ENCODE data around the gene KCNJ5. TPM values are rescaled to one million over a fixed set of nuclear protein-coding genes. Genes with fewer than 3 reads are reported as not detected.

The KCNJ5 gene
- total and polyA plus RNA-seq, 10 of the 15 experiments (the other 5 are each of a cell fraction or from before 2014, with no cell fraction given), result 0.03 TPM; not detected in 8

DNA sequence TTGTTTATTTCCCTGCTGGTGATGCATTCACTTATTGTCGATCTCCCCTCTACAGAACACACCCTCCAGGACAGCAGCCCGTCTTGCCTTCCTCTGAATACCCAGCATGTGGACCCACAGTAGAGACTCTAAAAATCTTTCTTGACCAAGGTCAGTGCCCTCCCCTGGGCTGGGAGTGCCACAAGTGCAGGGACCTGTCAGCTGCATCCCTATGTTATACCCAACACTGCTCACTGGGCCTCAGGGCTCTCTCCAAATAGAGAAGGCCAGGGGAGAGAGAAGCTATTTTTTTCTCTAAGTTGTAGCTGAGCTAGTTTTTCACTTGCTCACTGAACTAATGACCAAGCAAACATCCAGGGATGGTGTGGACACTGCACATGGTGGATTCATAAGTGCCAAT lies 33.8 kb upstream of the KCNJ5 start (continued):
- TF ChIP-seq SUZ12 (IDR thresholded peaks at IDR 0.05; ENCODE audit: unreplicated experiment), result no peak
- no peak for TF ChIP-seq EGR1 (IDR thresholded peaks at IDR 0.05; ENCODE audit: borderline replicate concordance in 1 of 2, low read depth in 2 of 2, low read length in 2 of 2)

GRCh38 chr11:128859563-128860441 lies 31.4 kb upstream of the KCNJ5 start:
- FAIRE-seq, result no peak
- no TSS peak for BruUV-seq (replicated peaks)
- peak; percentile 99 for ATAC-seq
- Histone ChIP-seq H3K27ac (ENCODE audit: control insufficient read depth, insufficient read depth) (no peak overlapping the region), H4K20me1 (ENCODE audit: control insufficient read depth, insufficient read depth) (no peaks in the 10 kb centered on the region), H2AFZ (ENCODE audit: control insufficient read depth, low read depth, low read length) (no peak overlapping the region), H3K9me3 (replicated peaks; ENCODE audit: control insufficient read depth, insufficient read depth, low read length) (no peaks in the 10 kb centered on the region), H3K9ac (ENCODE audit: control insufficient read depth, insufficient read depth, low read length) (no peak overlapping the region), H3K4me2 (ENCODE audit: control insufficient read depth, insufficient read depth) (no peak overlapping the region), H3K36me3 (ENCODE audit: control insufficient read depth in 2 of 2, insufficient read depth in 2 of 2, low read length in 1 of 2) (no peaks in the 10 kb centered on the region), H3K4me1 (ENCODE audit: control insufficient read depth, insufficient read depth, low read length) (no peaks in the 10 kb centered on the region), H3K79me2 (ENCODE audit: control insufficient read depth, insufficient read depth, low read length) (no peaks in the 10 kb centered on the region), H3K4me3 (no peak overlapping the region), H3K27me3 (replicated peaks in 1 of 2; ENCODE audit: control insufficient read depth in 2 of 2, insufficient read depth in 2 of 2, low read length in 1 of 2) (peaks cover 0 to 2% of the 10 kb centered on the region in 2 experiments; a peak in 1 of 4 replicates)
- intact Hi-C loops (cut with micrococcal nuclease; ENCODE audit: unreplicated experiment) (loop anchor here (1.0 kb wide), 2 partner anchors 688 to 829 kb away; no protein-coding TSS in a partner anchor), in situ Hi-C loops (cut with MboI) (loop anchor here (5.0 to 10.0 kb wide), 2 partner anchors 693 to 835 kb away; no protein-coding TSS in a partner anchor)
- DNase-seq (ENCODE audit: low read depth, low spot score), result no peak
- ChIA-PET SMC1A (ENCODE audit: uncharacterized antibody, unreplicated experiment) (interaction anchor here (0.7 to 3.0 kb wide), 9 partner anchors 8 to 709 kb away, joined by 3 to 9 read pairs (median 3); no protein-coding TSS in a partner anchor), RAD21 (ENCODE audit: unreplicated experiment) (interaction anchor here (1.1 to 1.4 kb wide), 2 partner anchors 28 to 688 kb away, joined by 4 to 7 read pairs; no protein-coding TSS in a partner anchor), CTCF (interaction anchor here (0.9 to 4.9 kb wide), 11 partner anchors 9 to 702 kb away, joined by 3 to 32 read pairs (median 3); no protein-coding TSS in a partner anchor), POLR2A (no interaction called here)
- 15% methylated on average over 33 of the region's 33 CpGs for WGBS (ENCODE audit: insufficient coverage, insufficient replicate concordance, low lambda C conversion rate, missing lambda C conversion rate)
- TF ChIP-seq NFXL1 (IDR thresholded peaks at IDR 0.05; ENCODE audit: borderline replicate concordance), result no peak
- no peak for TF ChIP-seq MTA2 (IDR thresholded peaks at IDR 0.05; ENCODE audit: low read depth)
- peak; percentile 71 for TF ChIP-seq YY1 (IDR thresholded peaks at IDR 0.05; ENCODE audit: low read depth, low read length)
- TF ChIP-seq, protein P1, sequence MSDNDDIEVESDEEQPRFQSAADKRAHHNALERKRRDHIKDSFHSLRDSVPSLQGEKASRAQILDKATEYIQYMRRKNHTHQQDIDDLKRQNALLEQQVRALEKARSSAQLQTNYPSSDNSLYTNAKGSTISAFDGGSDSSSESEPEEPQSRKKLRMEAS (IDR thresholded peaks at IDR 0.05; ENCODE audit: low read depth, low read length), result no peak
- TF ChIP-seq RAD21 (IDR thresholded peaks at IDR 0.05; ENCODE audit: insufficient read depth, low read depth, low read length), result peak; percentile 71
- TF ChIP-seq SIX5 (IDR thresholded peaks at IDR 0.05; ENCODE audit: low read depth, low read length, severe bottlenecking), result no peak
- TF ChIP-seq CBX3 (IDR thresholded peaks at IDR 0.05; ENCODE audit: borderline replicate concordance, low read depth), result no peak
- TF ChIP-seq ZBTB40 (IDR thresholded peaks at IDR 0.05; ENCODE audit: borderline replicate concordance), result no peak
- TF ChIP-seq, protein P2, sequence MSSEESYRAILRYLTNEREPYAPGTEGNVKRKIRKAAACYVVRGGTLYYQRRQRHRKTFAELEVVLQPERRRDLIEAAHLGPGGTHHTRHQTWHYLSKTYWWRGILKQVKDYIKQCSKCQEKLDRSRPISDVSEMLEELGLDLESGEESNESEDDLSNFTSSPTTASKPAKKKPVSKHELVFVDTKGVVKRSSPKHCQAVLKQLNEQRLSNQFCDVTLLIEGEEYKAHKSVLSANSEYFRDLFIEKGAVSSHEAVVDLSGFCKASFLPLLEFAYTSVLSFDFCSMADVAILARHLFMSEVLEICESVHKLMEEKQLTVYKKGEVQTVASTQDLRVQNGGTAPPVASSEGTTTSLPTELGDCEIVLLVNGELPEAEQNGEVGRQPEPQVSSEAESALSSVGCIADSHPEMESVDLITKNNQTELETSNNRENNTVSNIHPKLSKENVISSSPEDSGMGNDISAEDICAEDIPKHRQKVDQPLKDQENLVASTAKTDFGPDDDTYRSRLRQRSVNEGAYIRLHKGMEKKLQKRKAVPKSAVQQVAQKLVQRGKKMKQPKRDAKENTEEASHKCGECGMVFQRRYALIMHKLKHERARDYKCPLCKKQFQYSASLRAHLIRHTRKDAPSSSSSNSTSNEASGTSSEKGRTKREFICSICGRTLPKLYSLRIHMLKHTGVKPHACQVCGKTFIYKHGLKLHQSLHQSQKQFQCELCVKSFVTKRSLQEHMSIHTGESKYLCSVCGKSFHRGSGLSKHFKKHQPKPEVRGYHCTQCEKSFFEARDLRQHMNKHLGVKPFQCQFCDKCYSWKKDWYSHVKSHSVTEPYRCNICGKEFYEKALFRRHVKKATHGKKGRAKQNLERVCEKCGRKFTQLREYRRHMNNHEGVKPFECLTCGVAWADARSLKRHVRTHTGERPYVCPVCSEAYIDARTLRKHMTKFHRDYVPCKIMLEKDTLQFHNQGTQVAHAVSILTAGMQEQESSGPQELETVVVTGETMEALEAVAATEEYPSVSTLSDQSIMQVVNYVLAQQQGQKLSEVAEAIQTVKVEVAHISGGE (CRISPR knock-in tag; IDR thresholded peaks at IDR 0.05), result no peak
- no peak for TF ChIP-seq SMARCA5 (IDR thresholded peaks at IDR 0.05)
- TF ChIP-seq MXI1 (IDR thresholded peaks at IDR 0.05; ENCODE audit: low read depth, low read length), result no peak
